Cardiac fibroblast (primary cell): ENCODE results near the gene CLCN2.

Experiments
- DNase-seq, 2 donors: peaks; one replicate each; pipeline versions ENCODE4 v3.0.0 to v3.0.0-alpha.2; 2010; ENCODE audit warnings: low read depth in 2 of 2
- H3K4me3 ChIP-seq, 2 donors: replicated peaks in 1 of 2; 1 replicate in 1 of 2; 2 replicates in 1 of 2; pipeline ENCODE4 v1.5.1; 2011; ENCODE audit warnings: low read depth in 2 of 2, low read length in 2 of 2, mild to moderate bottlenecking in 2 of 2, moderate library complexity in 1 of 2
- TF ChIP-seq, protein P1 (sequence below): IDR thresholded peaks from one replicate; pipeline ENCODE4 v1.5.1; 2011; ENCODE audit warnings: low read depth, mild to moderate bottlenecking, low read length, inconsistent platforms

The CLCN2 gene

DNA sequence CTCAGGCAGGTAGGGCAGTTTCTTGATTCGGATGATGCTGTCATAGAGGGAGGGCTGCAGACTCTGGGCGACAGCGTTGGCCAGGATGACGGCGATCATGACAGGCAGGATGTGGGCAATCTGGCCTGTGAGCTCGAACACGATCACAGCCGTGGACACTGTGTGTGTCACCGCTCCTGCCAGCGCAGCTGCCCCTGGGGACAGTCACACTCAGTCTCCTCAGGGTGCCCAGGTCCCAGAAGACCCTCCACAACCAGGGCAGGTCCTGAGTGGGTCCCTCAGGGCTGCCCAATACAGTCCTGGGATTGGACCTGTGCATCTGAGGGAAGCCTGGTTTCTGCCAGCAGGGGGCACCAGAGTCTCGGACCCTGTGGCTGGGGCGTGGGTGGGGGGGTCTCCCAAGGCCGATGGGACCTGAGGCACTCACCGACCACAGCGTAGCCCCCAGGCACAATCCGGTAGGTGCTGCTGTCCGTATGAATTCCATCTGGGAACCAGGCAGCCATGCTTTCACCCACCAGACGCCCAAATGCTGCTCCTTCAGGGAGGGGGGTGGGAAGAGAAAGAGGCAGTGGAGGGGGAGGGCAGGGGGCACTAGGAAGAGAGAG, 7.2 kb downstream of the CLCN2 start:
- no peak overlapping the region for H3K4me3 ChIP-seq
- peak in 1 of 2 donors; percentile 44 for DNase-seq
- TF ChIP-seq, protein P1, sequence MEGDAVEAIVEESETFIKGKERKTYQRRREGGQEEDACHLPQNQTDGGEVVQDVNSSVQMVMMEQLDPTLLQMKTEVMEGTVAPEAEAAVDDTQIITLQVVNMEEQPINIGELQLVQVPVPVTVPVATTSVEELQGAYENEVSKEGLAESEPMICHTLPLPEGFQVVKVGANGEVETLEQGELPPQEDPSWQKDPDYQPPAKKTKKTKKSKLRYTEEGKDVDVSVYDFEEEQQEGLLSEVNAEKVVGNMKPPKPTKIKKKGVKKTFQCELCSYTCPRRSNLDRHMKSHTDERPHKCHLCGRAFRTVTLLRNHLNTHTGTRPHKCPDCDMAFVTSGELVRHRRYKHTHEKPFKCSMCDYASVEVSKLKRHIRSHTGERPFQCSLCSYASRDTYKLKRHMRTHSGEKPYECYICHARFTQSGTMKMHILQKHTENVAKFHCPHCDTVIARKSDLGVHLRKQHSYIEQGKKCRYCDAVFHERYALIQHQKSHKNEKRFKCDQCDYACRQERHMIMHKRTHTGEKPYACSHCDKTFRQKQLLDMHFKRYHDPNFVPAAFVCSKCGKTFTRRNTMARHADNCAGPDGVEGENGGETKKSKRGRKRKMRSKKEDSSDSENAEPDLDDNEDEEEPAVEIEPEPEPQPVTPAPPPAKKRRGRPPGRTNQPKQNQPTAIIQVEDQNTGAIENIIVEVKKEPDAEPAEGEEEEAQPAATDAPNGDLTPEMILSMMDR, result peak; percentile 86

DNA sequence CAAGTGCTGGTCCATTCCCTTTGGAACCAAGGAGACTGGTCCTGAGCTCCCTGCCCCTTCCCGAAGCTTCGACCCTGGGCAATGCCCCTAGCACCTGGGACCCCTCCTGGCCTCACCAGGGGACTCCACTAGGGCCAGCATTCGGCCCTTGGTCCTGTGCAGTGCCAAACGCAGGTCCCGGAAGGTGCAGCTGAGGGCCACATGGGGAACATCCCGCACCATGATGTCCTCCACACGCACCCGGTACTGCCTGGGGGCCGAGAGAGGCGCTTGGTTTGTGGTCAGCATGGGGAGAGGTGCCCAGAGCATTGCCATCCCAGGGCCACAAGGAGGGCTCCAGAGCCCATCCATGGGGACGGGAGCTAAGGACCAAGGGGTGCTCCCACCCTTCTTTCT, 7.9 kb downstream of the CLCN2 start:
- TF ChIP-seq, protein P1, result no peak
- DNase-seq, result no peak
- no peak overlapping the region for H3K4me3 ChIP-seq

DNA sequence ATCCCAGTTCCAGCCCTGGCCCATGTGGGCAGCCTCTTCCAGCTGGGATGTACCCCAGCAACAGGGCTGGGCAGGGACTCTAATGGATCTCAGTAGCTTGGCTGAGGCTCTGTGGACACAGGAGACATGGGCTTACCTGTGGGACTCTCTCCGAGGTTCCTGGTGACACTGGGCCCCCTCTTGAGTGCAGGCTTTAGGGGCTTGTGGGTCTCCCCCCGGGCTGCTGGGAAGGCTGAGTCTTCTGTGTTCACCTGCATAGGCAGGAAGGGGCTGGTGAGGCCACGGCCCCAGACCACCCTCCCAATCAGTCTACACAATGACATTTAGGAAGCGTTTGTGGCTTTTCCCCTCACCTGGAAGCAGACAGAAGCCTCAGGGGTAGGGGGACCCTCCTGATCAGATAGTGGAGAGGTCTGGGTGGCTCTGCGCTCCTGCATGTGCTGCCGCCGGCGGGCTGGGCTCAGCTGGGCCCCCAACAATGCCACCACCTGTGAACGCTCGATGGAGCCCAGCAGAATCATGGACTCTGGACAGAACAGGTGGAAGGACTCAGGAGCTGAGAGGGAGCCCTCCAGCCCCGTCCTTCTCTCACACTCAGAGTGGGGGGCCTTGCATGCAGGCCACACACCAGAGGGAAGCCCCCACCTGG, 8.4 kb downstream of the CLCN2 start:
- DNase-seq, result no peak
- no peak overlapping the region for H3K4me3 ChIP-seq
- TF ChIP-seq, protein P1, result no peak

DNA sequence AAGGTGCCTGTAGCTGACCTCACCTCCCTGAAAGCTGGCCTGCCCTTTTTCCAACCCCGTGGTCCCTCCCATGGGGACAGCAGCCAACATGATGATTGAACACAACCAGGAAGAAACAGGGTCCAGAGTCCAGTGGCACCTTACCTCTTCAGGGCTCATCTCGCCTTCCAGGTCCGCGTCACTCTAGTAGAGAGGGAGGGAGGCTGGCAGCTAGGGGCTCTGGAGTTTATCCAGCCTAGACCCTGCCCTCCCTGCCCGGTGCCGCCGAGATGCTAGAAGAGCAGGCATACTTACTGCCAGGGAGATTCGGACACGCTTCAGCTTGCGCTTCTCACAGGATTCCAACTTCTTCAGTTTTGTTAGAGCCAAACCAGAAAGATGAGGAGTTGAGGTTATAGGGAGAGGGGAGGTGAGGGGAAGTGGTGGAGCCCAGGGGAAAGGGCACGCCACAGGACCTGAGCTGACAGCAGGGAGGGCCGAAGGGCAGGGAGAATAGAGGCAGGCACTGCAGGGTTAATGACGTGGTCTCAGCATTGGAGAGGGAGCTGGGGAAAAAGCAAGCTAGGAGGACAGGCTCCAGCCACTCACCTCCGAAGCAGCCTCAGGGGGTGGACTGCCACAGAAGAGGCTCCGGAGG, 9.1 kb downstream of the CLCN2 start:
- TF ChIP-seq, protein P1, result no peak
- H3K4me3 ChIP-seq, result no peak overlapping the region
- DNase-seq, result no peak

DNA sequence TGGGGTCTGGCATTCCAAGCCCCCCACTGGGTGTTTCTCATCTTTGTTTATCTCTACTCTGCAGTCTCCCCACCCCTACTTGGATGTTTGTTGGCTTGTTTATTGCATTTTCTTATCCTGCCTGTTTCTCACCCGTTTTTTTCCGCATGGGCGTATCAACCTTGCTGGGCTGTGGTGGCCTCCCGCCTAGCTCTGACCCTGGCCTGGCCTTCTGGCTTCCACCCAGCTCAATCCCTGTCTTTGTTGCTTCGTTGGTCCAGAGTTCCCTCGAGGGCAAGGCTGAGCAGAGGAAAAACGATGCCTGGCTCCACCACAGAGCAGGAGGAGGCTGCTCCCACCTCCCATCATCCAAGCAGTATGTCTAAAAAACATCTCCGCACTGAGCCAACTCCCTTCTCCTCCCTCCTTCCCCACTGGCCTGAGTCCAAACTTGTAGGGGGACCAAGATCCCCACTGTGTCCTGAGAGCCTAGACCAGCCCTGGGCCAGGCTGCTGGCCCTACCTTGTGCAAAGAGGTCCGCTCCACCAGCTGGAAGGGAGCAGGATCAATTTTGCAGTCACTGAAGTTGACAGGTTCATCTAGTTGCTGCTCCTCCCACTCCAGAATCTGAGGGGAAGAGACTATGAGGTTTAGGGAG, 9.8 kb downstream of the CLCN2 start:
- TF ChIP-seq, protein P1, result no peak
- H3K4me3 ChIP-seq, result no peak overlapping the region
- no peak for DNase-seq

DNA sequence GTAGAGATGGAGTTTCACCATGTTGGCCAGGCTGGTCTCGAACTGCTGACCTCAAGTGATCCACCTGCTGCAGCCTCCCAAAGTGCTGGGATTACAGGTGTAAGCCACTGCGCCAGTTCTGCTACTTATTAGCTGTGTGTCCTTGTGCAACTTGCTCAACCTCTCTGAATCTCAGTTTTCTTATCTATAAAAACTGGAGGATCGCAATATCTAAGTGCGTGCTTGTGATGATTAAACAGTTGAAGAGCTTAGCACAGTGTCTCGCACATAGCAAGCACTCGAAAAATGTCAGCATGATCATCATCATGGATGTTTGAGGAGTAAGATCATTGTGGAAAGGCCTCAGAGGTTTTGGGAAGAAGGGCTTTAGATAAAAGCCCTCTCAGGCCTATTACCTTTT, 10.8 kb downstream of the CLCN2 start:
- no peak for DNase-seq
- TF ChIP-seq, protein P1, result no peak
- no peak overlapping the region for H3K4me3 ChIP-seq
